Measurements from ENCODE around the gene ALDH4A1.

- TF ChIP-seq CTCF (IDR thresholded peaks at IDR 0.05) (no peak), POLR2A (IDR thresholded peaks at IDR 0.05) (no peak), POLR2AphosphoS5 (IDR thresholded peaks at IDR 0.05) (no peak)
Observed at GRCh38 chr1:18925279-18925678, 22.9 kb upstream of the ALDH4A1 start.
